LNCAP (cell line): ENCODE measurements around the gene DOCK1.

ENCODE experiments used
- CTCF ChIP-seq: fragments of 450-650 bp; IDR thresholded peaks from 2 replicates; pipeline ENCODE4 v1.5.1; 2017; ENCODE audit warnings: mild to moderate bottlenecking

DOCK1 gene

GRCh38 chr10:127338399-127339110 is 433.3 kb downstream of the DOCK1 start:
- no peak for TF ChIP-seq CTCF

GRCh38 chr10:127343821-127344220 is 438.6 kb downstream of the DOCK1 start:
- no peak for TF ChIP-seq CTCF

- TF ChIP-seq CTCF: no peak
These were observed 439.1 kb downstream of the DOCK1 start for GRCh38 chr10:127344346-127344745.

GRCh38 chr10:127345231-127345965 is 440.2 kb downstream of the DOCK1 start:
- TF ChIP-seq CTCF: no peak

- no peak for TF ChIP-seq CTCF
These were observed 441.4 kb downstream of the DOCK1 start for GRCh38 chr10:127346604-127347003.

GRCh38 chr10:127347202-127347959 is 442.2 kb downstream of the DOCK1 start:
- no peak for TF ChIP-seq CTCF

GRCh38 chr10:127349737-127350136 is 444.5 kb downstream of the DOCK1 start:
- no peak for TF ChIP-seq CTCF
